NCI-H128 (cell line): Measurements from ENCODE around the gene DMBX1.

Experiments used
- DNase-seq: peaks from one replicate; lab custom pipeline; 2025; ENCODE audit not compliant: unreplicated experiment; lab: John Stamatoyannopoulos, UW

The DMBX1 gene

DNA sequence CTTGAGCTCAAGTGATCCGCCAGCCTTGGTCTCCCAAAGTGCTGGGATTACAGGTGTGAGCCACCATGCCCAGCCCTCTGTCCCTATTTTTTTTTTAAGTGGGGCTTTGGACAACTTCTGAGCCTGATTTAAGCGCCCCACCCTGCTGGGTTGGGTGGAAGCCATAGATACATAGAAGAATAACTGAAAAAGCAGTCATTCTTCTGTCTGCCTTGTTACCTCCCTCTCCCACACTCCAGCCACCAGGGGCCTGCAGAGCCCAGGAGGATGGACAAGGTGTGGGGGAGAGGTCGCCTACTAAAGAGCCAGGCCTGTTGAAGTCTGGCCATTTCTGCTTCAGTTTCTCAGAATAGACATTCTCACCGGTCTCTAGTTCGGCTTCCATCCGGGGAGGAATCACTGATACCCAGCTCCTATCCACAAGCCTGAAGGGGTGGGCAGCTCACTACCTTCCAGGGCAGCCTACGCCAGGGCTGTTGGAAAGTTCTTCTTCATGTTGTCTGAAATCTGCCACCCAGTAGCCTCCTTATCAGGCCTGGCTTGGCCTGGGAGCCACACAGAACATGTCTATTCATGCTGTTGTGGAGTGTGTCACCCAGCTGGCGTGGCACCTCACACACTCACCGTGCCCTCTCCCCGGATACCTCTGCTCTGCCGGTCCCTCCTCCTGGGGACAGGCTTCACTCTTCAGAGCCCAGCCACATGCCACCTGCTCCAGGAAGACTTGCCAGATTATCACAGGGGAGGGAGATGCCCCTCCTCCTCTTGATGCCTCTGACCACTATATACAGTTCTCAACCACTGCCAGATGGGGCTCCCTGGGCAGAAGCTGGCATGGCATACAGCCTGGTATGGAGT is 34.1 kb downstream of the DMBX1 start:
- no peak for DNase-seq

DNA sequence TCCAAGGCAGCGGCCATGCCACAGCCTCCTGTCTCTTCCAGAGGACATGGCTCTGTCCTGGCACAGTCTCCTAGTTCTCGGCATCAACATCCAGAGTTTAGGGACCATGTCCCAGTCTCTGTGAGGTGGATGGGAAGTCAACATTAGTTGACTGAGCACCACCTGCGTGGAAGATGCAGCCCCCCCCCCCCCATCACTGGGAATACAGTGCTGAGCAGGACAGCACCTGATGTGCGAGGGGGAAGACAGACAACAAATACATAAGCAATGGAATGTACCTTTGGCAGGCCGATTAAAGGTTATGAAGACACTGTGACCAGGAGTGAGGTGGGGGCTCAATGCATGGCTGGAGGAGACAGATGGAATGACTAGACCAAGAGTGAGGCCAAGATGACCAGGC is 35.2 kb downstream of the DMBX1 start:
- DNase-seq: no peak

DNA sequence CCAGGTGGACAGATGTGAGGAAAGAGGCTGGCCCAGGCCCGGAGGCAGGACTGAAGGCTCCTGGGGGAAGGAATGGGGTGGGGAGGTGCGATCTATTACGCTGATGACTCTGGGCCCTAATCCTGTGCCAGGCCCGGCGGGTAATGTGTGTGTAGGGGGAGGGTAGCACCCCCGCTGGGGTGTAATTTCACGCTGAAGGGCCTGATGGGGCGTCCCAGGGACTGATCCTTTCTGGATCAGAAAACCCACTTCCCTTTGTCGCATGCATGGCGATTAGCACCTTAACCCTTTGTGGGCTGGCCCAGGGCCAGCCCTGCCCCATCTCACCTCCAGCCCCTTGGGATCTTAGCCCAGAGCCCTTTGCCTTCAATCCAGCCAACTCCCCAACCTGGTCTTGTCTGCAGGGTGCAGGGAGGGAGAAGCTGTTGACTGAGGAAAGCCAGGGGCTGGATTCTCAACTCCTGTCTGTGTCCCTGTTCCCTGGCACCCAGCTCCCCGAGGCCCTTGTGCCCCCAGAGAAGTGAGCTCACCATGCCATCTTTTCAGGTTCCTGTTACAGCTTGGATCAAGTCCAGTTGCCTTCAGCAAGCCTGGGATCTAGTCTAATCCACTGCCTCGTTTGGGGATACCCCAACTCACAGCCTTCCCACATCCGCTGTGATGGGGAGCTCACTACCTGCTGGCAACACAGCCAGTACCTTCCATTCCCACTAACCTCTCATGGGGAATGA is 35.8 kb downstream of the DMBX1 start:
- DNase-seq: no peak

DNA sequence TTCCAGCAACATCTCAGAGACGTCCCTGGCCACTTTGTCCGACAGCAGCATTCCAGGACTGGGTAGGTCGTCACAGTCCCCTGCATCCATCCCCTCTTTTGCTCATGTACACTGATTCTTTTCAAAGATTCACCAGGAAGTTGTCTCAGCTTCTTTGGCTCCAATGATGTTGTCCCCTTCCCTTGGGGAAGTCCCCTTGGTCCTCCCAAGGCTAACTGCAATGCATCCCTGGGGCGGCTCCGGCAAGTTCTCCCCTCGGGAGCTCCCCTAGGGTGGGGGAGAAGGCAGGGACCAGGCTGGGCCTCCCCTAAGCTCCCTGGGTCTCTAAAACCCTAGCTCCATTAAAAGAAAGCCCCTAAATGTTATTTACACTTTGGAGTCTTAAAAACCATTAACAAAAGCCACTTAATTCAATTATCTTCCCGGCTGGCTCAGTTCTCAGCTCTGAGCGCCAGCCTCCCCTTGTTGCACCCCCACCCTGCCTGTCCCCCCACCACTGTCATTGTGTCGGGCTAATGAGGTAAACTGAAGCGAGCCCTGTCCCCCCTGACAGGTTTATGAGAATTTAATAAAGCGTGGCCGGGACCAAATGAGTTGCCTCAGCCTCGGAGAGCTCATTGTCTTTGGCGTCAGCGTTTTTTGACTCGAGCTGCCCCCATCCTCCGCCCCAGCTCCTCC is 36.5 kb downstream of the DMBX1 start:
- peak; percentile 29 for DNase-seq

DNA sequence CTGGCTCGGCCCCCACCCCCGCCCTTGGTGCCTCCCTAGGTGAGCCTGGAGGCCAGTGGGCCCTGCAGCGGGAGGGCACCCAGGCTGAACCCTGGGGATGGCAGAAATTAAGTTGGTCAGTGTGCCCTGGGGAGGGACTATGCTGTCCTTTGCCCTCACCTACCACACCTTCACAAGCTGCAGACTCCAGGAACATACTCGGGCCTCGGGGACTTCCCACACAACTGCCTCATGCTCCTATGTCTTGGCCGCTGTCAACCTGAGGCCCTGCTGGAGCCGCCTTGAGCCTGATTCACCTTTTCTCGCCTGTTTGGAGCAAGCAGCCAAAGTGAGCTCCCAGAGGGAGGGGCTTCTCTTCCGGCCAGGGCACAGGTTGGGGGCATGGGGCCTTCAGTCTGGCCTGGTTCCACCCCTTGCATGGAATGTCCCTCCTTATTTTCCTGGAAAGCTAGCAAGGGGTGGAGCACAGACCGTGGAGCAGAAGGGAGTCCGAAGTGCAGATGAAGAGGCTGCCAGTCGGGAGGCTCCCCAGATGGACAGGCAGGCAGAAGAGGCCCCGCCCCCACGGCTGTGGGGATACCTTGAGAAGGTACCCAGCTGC is 37.2 kb downstream of the DMBX1 start:
- DNase-seq: no peak

DNA sequence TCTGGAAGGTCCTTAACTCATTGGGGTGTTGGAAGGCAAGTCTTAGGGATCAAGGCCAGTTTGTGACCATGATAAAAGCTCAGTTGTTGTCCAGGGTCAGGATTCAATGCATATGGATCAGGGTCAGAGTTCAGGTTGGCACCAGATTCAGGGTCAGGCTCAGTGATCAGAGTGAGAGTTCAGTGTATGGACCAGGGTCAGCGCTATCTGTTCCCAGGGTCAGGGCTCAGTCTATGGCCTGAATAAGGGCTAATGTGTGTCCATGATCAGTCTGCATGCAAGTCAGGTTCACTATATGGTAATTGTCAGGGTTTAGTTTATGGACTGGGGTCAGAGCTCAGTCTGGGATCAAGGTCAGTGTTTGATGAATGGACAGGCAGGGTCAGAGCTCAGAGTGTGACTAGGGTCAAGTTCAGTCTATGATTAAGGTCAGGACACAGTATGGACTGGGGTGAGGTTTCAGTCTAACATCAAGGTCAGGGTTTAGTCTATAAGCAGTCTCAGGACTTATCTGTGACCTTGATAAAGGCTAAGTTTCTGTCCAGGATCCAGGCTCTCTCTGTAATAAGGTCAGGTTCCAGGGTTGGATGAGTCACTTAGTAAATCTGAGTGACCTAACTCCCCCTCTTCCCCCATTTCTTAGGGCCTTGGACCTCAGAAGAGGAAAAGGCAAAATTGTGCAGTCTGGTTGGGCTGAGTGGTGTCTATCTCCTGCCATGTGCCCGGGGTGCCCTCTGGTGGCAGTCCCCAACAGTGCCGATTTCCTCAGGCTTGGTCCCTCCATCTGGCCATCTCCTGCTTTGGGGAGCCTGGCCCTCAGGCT is 38.0 kb downstream of the DMBX1 start:
- DNase-seq: peak; percentile 65

DNA sequence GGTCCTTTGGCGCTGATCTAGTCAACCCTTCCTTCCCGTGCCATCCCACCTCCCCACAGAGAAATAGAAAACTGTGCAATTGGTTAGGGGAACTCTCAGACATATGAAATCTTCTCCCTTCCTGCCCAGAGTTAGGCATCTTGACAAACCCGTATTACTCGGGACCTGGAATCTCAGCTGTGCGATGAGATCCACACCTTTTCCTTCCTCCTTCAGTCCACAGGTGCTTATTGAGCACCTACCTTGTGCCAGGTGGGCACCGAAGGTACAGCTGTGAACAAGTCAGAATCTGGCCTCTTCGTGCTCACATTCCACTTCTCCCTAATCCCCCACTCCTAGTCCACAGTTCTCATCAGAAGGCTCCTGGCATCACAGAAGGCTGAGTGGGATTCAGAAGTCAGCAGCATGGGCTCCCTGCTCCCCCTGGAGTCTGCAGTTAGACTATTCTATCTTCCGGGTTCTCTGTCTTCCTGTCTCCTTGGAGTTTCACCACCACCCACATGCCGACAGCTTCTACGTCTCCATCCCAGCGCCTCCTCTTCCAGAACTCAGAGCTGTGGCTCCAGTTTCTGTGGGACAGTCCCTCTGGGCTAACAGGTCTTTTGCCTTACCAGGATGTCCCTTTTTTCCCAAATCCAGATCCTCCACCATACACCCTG is 38.8 kb downstream of the DMBX1 start:
- no peak for DNase-seq

DNA sequence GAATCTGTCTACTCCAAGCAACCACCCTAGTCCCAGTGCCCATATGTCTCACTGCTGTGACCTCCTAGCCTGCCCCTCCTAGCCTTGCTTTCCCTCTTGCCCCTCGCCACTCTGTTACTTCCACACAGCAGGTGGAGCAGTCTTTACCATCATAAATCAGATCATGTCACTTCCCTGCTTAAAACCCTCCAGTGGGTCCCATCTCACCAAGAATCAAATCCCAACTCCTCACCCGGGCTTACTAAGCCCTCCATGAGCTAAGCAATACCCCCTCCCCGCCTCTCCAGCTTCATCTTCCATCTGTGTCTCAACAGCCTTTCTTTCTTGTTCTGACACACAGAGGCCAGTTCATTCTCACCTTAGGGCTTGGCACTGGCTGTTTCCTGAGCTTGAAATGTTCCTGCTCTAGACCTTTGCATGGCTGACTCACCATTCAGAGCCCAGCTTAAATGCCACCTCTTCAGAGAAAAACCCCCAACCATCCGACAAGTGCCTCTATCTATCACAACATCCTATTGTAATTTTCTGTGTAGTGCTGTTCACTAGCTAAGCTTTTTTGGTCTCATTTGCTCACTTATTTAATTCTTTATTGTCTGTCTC is 39.5 kb downstream of the DMBX1 start:
- DNase-seq: no peak

DNA sequence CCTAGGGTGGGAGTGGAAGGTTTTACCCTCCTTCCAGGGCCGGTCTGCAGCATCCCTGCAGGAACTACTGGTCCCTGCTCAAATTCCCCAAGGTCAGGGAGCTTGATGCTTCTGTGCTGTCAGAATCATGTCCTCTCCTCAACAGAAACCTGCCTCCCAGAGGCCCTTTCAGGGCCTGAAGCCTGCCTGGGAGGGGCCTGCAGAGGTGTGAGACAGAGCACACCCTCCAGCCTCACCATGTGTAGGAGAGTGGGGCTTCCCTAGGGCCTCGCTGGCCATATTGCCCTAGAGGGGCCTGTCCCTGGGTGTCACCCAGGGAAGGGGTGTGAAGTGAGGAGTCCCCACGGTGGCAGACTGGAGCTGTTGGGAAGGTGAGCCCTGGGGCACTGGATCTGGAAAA is 40.7 kb downstream of the DMBX1 start:
- DNase-seq: no peak

DNA sequence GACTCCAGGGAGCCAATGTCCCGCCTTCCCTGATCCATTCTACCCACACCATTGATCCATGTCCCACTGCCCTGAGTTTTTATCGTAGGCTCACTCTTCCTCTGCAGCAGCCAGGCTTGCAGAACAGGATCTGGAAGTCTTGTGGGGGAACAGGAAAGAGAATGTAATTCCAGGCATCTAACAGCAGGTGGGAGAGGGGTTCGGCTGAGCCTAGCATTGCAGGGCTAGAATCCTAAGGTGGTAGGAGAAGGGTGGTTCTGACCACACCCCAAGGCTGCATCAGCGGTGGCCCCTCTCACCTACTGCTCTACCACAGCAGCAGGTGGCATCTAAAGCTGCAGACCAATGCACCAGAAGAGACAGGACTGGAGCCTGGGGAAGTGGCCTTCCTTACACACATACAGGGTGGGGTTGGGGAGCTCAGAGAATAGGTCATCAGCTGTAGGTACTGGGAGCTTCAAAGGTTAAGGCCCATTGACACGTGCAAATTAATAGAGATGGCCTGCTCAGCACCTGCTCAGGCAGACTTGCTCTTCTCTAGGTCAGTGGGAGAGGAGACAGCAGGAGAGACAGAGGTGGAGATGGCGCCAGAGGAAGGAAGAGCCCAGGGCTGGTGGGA is 41.3 kb downstream of the DMBX1 start:
- no peak for DNase-seq

DNA sequence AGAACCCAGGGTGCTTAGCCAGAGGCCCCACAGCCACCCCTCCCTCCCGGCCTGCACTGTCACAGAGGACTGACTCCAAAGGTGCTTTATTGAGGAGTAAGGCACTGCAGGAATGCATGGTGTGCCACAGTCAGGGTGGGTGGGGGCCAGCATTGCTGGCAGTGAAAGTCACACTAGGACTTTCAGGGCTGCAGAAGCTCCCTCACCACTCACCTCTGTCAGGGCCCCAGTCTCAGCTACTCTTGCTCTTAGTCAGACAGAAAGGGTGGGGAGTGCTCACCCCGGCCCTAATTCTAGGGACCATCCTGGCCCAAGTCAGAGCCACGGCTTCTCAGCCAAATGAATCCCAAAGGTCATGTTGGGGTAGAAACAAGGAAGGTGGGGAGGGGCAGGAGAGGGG is 42.5 kb downstream of the DMBX1 start:
- no peak for DNase-seq

DNA sequence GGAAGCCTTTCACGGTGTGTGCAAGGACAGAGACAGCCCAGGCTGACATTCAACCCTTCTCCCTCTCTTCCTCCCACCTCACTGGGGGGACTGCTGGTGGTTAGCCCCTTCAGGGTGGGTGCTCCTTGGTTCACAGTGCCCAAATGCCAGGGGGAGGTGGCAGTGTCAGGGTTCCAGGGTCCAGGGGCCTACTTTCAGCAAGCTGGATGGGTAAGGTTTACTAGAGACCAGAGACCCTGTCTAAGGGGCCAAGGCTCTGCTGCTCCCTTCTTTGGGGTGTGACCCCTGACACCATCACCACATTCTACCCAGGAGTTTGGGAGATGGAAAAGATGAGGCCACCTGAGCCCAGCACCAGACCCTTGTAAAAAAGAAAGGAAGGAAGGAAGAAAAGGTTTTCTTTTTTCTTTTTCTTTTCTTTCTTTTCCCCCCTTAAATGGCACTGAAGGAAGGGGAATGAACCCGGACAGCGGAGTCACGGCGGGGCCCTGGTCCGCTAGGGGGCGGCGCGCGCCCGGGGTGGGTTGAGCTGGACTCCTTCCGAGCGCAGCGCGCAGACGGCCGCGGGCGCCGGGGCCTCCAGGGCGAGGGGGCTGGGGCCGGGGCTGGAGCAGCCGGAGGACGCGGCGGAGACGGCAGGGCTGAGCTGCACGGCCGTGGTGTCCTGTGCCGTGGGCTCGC is 43.0 kb downstream of the DMBX1 start:
- DNase-seq: peak; percentile 74

DNA sequence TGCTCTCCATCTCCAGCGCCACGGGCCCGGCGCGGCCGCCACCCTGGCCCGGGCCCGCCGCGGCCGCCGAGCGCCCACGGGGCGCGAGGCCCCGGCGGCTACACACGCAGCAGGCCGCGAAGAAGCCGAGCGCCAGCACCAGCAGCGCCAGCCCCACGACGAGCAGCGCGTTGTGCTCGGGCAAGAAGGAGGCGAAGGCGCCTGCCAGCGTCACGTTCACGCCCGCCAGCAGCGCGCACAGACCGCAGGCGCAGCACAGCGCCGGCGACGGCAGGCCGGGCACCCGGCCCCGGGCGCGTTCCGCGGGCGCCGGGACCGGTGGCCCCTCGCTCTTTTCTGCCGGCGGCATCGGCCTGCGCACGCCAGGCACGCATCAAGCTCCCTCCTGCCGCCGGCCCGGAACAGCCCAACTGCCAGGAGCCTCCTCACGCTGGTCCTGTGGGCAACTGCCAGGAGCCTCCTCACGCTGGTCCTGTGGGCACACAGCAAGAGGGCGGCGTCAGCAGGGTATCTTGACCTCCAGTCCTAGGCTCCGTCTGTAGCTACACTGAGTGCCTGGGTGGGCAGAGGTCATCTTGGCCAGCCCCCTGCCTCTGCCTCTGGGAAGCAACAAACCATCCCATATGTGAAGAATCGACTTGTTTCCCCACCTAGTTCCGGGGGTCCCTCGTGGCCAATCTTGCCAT is 43.7 kb downstream of the DMBX1 start:
- DNase-seq: peak; percentile 50

DNA sequence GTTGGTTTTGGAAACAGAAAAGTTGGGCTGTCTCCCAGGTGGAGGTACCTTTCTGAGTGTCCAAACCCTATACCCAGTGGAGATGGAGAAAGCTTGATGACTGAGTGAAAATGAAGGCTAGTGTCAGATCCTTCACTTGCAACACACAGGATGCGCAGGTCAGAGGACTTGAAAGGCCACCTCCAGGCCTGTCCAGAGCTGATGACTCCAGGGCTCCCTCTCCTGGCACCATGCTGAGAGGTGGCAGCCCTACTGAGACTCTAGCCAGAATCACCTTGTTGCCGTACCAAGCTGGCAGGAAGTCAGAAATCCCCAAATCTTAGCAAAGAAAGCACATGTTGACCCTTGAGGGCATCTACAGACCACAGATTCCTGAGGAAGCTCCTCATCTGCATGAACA is 45.4 kb downstream of the DMBX1 start:
- DNase-seq: no peak

DNA sequence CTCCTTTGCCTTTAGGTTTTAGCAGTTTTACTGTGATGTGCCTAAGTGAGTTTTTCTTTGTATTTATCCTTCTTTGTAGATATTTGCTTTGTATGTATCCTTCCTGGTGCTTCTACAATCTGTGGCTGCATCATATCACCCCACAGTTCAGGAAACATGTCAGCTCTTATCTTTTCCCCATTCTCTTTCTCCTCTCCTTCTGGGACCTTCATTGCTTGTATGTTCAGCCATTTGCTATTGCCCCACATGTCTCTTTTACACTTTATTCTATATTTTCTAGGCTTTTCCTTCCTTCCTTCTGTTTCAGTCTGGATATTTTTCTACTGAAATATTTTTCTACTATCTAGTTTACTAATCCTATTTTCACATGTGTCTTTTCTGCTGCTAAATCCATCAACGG is 46.9 kb downstream of the DMBX1 start:
- no peak for DNase-seq

DNA sequence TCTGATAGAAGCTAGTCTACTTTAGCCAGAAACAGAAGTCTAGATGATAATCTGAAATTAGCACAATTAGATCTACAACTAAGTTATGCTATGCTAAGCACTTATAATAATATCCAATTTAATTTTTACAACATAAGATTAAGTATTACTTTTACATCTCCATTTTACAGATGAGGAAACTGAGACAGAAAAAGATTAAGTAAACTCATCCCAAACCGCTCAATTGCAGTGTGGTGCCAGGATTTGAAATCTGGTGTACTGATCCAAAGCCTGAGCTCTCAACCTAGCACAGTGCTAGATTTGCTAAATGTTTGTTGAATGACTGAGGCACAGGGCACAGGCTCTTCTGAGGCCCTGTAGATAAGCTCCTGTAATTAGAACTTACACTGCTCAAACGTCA is 48.0 kb downstream of the DMBX1 start:
- DNase-seq: no peak

DNA sequence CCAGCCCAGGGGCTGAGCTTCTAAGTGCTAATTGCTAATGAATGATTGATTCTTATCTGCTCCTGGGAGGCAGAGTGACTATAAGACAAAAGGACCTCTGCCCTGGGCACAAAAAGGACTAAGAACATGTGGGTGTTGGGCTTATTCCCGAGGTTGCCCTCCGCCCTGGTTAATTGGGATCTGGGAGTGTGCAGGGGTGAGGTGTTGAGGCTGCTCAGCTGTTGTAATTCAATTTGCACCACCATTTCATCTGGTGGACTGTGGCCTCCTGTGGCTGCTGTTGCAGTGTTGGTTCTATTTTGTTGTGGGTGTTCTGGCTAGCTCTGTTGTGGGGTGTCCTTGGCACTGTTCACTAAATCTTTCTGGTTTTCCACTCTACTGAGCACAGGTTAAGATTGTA is 48.5 kb downstream of the DMBX1 start:
- no peak for DNase-seq
